Measurements from ENCODE around the gene RNASE11.
"Not testable (repeated sequence)": the region's sequence is repeated elsewhere in the genome, so short reads cannot be mapped to it uniquely, and the experiment has no call there.

RNASE11 gene

GRCh38 chr14:20578325-20578724 is 9.5 kb downstream of the RNASE11 start:
- TF ChIP-seq EZH2 (IDR thresholded peaks at IDR 0.05) (no peak), FOXP2 (optimal IDR thresholded peaks at IDR 0.05; ENCODE audit: control extremely low read depth, extremely low read length, insufficient read depth) (no peak), POLR2AphosphoS5 (IDR thresholded peaks at IDR 0.05; ENCODE audit: borderline replicate concordance, low read depth, low read length) (no peak)
- no peak for DNase-seq (ENCODE audit: low read depth, low spot score)
- Histone ChIP-seq H3K4me3 (no peak overlapping the region), H3K9me3 (ENCODE audit: low read depth, low read length) (no peaks in the 10 kb centered on the region), H3K9ac (ENCODE audit: insufficient read length) (no peak overlapping the region), H3K27ac (no peak overlapping the region), H3K36me3 (ENCODE audit: insufficient read depth, low read length) (no peaks in the 10 kb centered on the region)

GRCh38 chr14:20572382-20572990 is 15.3 kb downstream of the RNASE11 start:
- H3K36me3 ChIP-seq (ENCODE audit: insufficient read depth, low read length); DNase-seq (ENCODE audit: low read depth, low spot score); H3K27ac ChIP-seq; H3K9me3 ChIP-seq (ENCODE audit: low read depth, low read length); H3K9ac ChIP-seq (ENCODE audit: insufficient read length); H3K4me3 ChIP-seq: not testable (repeated sequence)

GRCh38 chr14:20570720-20571119 is 17.1 kb downstream of the RNASE11 start:
- not testable (repeated sequence) for H3K4me3 ChIP-seq

GRCh38 chr14:20569865-20570264 is 17.9 kb downstream of the RNASE11 start:
- H3K36me3 ChIP-seq (ENCODE audit: insufficient read depth, low read length); H3K9me3 ChIP-seq (ENCODE audit: low read depth, low read length); H3K9ac ChIP-seq (ENCODE audit: insufficient read length); H3K27ac ChIP-seq; H3K4me3 ChIP-seq; DNase-seq (ENCODE audit: low read depth, low spot score): not testable (repeated sequence)

More at GRCh38 chr14:20570720-20571119, 17.1 kb downstream of the RNASE11 start:
- not testable (repeated sequence) for H3K36me3 ChIP-seq (ENCODE audit: insufficient read depth, low read length); H3K27ac ChIP-seq; H3K9ac ChIP-seq (ENCODE audit: insufficient read length); H3K9me3 ChIP-seq (ENCODE audit: low read depth, low read length); DNase-seq (ENCODE audit: low read depth, low spot score)

- Histone ChIP-seq H3K36me3 (ENCODE audit: insufficient read depth, low read length) (no peaks in the 10 kb centered on the region), H3K9ac (ENCODE audit: insufficient read length) (no peak overlapping the region), H3K9me3 (ENCODE audit: low read depth, low read length) (no peaks in the 10 kb centered on the region), H3K27ac (no peak overlapping the region), H3K4me3 (no peak overlapping the region)
- no peak for DNase-seq (ENCODE audit: low read depth, low spot score)
- TF ChIP-seq POLR2AphosphoS5 (IDR thresholded peaks at IDR 0.05; ENCODE audit: borderline replicate concordance, low read depth, low read length) (no peak), EZH2 (IDR thresholded peaks at IDR 0.05) (no peak), FOXP2 (optimal IDR thresholded peaks at IDR 0.05; ENCODE audit: control extremely low read depth, extremely low read length, insufficient read depth) (no peak)
Observed at GRCh38 chr14:20569066-20569465, 18.7 kb downstream of the RNASE11 start.

- no peak for TF ChIP-seq EZH2 (IDR thresholded peaks at IDR 0.05)
- no peak for TF ChIP-seq FOXP2 (optimal IDR thresholded peaks at IDR 0.05; ENCODE audit: control extremely low read depth, extremely low read length, insufficient read depth)
- TF ChIP-seq POLR2AphosphoS5 (IDR thresholded peaks at IDR 0.05; ENCODE audit: borderline replicate concordance, low read depth, low read length), result no peak
- Histone ChIP-seq H3K9me3 (ENCODE audit: low read depth, low read length) (no peaks in the 10 kb centered on the region), H3K4me3 (no peak overlapping the region), H3K27ac (no peak overlapping the region), H3K9ac (ENCODE audit: insufficient read length) (no peak overlapping the region), H3K36me3 (ENCODE audit: insufficient read depth, low read length) (no peaks in the 10 kb centered on the region)
- DNase-seq (ENCODE audit: low read depth, low spot score), result no peak
Observed at GRCh38 chr14:20568393-20568792, 19.4 kb downstream of the RNASE11 start.

- H3K4me3 ChIP-seq; DNase-seq (ENCODE audit: low read depth, low spot score); H3K9ac ChIP-seq (ENCODE audit: insufficient read length); H3K36me3 ChIP-seq (ENCODE audit: insufficient read depth, low read length); H3K9me3 ChIP-seq (ENCODE audit: low read depth, low read length); H3K27ac ChIP-seq: not testable (repeated sequence)
Observed at GRCh38 chr14:20567199-20567598, 20.6 kb downstream of the RNASE11 start.

- no peaks in the 10 kb centered on the region for H3K36me3 ChIP-seq (ENCODE audit: insufficient read depth, low read length)
- DNase-seq (ENCODE audit: low read depth, low spot score), result no peak
- no peaks in the 10 kb centered on the region for H3K9me3 ChIP-seq (ENCODE audit: low read depth, low read length)
- no peak overlapping the region for H3K27ac ChIP-seq
- TF ChIP-seq EZH2 (IDR thresholded peaks at IDR 0.05), result no peak
- TF ChIP-seq FOXP2 (optimal IDR thresholded peaks at IDR 0.05; ENCODE audit: control extremely low read depth, extremely low read length, insufficient read depth), result no peak
- no peak overlapping the region for H3K9ac ChIP-seq (ENCODE audit: insufficient read length)
- H3K4me3 ChIP-seq, result no peak overlapping the region
Observed at GRCh38 chr14:20564501-20564997, 23.3 kb downstream of the RNASE11 start.

- Histone ChIP-seq H3K27ac (no peak overlapping the region), H3K4me3 (no peak overlapping the region), H3K36me3 (ENCODE audit: insufficient read depth, low read length) (no peaks in the 10 kb centered on the region), H3K9me3 (ENCODE audit: low read depth, low read length) (no peaks in the 10 kb centered on the region), H3K9ac (ENCODE audit: insufficient read length) (no peak overlapping the region)
- TF ChIP-seq FOXP2 (optimal IDR thresholded peaks at IDR 0.05; ENCODE audit: control extremely low read depth, extremely low read length, insufficient read depth) (no peak), EZH2 (IDR thresholded peaks at IDR 0.05) (no peak), POLR2AphosphoS5 (IDR thresholded peaks at IDR 0.05; ENCODE audit: borderline replicate concordance, low read depth, low read length) (no peak)
- no peak for DNase-seq (ENCODE audit: low read depth, low spot score)
Observed at GRCh38 chr14:20563971-20564370, 23.8 kb downstream of the RNASE11 start.

GRCh38 chr14:20560961-20561360 is 26.8 kb downstream of the RNASE11 start, which contains the start of gene RNASE9:
TSS of gene RNASE9 (minus strand) at chr14:20561047.
- Histone ChIP-seq H3K27ac (no peak within 1 kb of the TSS), H3K9me3 (ENCODE audit: low read depth, low read length) (no peaks in the 10 kb centered on the region), H3K4me3 (no peak within 1 kb of the TSS), H3K36me3 (ENCODE audit: insufficient read depth, low read length) (no peaks in the 10 kb centered on the region), H3K9ac (ENCODE audit: insufficient read length) (no peak within 1 kb of the TSS)
- DNase-seq (ENCODE audit: low read depth, low spot score), result no peak
- TF ChIP-seq EZH2 (IDR thresholded peaks at IDR 0.05) (no peak), FOXP2 (optimal IDR thresholded peaks at IDR 0.05; ENCODE audit: control extremely low read depth, extremely low read length, insufficient read depth) (no peak), POLR2AphosphoS5 (IDR thresholded peaks at IDR 0.05; ENCODE audit: borderline replicate concordance, low read depth, low read length) (no peak)
